Choroid plexus epithelial cell (primary cell): ENCODE measurements around the gene HES6.

Experiments
- DNase-seq: peaks from one replicate; pipeline ENCODE4 v3.0.0-alpha.2; 2010; ENCODE audit warnings: low read depth
- H3K4me3 ChIP-seq: 2 replicates; pipeline ENCODE4 v1.5.1; 2011; ENCODE audit warnings: low read depth, mild to moderate bottlenecking, control low read depth, low read length, moderate library complexity
- TF ChIP-seq, protein P1 (sequence below): conservative IDR thresholded peaks from 2 replicates; pipeline ENCODE4 v1.5.1; 2011; ENCODE audit warnings: low read depth, mild to moderate bottlenecking, control low read depth, inconsistent platforms, low read length, moderate library complexity

The HES6 gene

DNA sequence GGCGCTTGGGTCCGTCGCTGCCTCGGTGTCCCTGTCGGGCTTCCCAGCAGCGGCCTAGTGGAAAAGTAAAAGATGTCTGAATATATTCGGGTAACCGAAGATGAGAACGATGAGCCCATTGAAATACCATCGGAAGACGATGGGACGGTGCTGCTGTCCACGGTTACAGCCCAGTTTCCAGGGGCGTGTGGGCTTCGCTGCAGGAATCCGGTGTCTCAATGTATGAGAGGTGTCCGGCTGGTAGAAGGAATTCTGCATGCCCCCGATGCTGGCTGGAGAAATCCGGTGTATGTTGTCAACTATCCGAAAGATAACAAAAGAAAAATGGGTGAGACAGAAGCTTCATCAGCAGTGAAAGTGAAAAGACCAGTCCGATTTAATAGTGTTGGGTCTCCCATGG, 8.0 kb downstream of the HES6 start:
- TF ChIP-seq, protein P1, sequence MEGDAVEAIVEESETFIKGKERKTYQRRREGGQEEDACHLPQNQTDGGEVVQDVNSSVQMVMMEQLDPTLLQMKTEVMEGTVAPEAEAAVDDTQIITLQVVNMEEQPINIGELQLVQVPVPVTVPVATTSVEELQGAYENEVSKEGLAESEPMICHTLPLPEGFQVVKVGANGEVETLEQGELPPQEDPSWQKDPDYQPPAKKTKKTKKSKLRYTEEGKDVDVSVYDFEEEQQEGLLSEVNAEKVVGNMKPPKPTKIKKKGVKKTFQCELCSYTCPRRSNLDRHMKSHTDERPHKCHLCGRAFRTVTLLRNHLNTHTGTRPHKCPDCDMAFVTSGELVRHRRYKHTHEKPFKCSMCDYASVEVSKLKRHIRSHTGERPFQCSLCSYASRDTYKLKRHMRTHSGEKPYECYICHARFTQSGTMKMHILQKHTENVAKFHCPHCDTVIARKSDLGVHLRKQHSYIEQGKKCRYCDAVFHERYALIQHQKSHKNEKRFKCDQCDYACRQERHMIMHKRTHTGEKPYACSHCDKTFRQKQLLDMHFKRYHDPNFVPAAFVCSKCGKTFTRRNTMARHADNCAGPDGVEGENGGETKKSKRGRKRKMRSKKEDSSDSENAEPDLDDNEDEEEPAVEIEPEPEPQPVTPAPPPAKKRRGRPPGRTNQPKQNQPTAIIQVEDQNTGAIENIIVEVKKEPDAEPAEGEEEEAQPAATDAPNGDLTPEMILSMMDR, result no peak
- DNase-seq, result no peak
- no peak overlapping the region for H3K4me3 ChIP-seq

DNA sequence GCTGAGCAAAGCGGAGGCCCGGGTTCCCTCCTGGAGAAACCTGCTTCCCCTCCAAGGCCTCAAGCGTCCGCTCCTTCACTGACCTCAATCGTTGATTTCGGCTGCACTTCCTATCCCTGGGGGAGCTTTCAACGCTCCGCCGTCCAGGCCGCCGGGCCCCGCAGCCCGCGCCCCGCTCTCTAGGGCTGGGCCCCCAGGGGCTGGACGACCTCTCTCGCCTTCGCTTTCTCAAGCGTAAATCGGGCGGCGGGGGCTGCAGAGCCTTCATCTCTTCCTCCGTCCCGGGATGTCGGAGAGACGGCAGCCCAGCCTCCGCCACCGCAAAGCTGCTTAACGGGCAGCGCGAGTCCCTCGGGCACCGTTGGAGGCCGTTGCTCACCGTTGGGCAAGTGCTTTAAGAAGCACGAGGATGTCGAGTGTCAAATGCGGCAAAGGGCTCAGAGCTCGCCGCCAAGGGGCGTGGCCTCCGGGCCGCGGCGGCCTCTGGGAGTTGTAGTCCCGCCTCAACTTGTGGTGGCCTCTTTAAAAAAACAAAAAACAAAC, 8.5 kb downstream of the HES6 start:
- peak overlapping the region; percentile 60 for H3K4me3 ChIP-seq
- TF ChIP-seq, protein P1, result no peak
- DNase-seq, result peak; percentile 78

DNA sequence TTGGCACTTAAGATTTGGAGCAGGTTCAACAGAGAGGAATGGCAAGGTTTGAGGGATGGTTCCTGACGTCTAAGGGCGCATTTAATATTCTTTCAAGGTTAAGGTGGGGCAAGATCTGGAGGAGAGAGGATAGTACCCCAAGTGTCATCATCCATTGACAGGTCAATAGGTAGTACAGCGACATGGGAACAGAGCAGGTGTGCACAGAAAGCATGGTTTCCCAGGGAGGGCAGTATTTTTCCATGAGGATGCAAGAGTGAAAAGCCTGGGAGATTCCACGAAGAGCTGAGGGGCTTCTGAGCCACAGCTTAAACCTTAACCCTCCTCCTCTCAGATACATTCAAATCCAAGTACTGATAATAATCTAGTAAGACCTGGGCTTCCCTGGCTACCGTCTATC, 9.1 kb downstream of the HES6 start:
- DNase-seq, result no peak
- H3K4me3 ChIP-seq, result no peak overlapping the region
- TF ChIP-seq, protein P1, result no peak

DNA sequence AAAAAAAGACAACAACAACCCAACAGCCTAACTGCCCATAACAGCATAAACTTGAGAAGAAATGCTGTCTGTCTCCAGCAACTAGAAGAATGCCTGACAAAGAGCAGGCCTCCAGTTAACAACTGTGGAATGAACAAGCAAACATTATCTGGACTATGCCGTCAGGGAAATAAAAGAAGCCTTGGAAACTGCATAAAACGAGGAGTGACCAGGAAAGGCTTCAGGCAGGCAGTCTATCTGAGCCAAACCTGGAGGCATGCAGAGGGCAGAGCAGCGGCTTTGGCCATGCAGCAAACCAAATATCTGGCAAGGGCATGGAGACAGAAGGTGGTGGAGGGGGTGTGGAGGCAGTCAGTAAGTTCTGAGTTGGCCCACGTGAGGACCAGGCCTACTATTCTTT, 11.1 kb downstream of the HES6 start:
- DNase-seq, result no peak
- TF ChIP-seq, protein P1, result no peak

DNA sequence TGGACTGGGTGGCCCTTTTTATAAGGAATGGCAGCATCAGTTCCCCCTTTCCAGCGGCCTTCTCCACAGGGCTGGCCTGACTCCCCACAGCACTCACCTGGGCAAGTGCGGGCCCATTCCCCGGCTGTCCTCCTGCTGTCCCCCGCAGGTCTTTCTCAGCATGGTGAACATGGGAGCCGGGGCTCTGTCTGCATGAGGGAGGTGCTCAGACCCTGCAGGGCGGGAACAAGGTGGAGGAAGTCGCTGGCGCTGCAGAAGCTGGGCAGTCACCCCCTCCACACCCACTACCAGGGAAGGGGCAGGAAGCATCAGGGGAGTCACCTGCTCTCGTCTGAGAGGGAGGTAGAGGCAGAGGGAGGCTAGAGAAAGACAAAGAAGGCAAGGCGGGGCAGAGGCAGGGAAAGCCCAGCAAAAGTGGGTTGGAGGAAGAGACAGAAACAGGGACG, 12.2 kb downstream of the HES6 start:
- no peak for DNase-seq
- TF ChIP-seq, protein P1, result no peak
- no peak overlapping the region for H3K4me3 ChIP-seq

More for the DNA sequence above, 11.1 kb downstream of the HES6 start:
- H3K4me3 ChIP-seq, result no peak overlapping the region

DNA sequence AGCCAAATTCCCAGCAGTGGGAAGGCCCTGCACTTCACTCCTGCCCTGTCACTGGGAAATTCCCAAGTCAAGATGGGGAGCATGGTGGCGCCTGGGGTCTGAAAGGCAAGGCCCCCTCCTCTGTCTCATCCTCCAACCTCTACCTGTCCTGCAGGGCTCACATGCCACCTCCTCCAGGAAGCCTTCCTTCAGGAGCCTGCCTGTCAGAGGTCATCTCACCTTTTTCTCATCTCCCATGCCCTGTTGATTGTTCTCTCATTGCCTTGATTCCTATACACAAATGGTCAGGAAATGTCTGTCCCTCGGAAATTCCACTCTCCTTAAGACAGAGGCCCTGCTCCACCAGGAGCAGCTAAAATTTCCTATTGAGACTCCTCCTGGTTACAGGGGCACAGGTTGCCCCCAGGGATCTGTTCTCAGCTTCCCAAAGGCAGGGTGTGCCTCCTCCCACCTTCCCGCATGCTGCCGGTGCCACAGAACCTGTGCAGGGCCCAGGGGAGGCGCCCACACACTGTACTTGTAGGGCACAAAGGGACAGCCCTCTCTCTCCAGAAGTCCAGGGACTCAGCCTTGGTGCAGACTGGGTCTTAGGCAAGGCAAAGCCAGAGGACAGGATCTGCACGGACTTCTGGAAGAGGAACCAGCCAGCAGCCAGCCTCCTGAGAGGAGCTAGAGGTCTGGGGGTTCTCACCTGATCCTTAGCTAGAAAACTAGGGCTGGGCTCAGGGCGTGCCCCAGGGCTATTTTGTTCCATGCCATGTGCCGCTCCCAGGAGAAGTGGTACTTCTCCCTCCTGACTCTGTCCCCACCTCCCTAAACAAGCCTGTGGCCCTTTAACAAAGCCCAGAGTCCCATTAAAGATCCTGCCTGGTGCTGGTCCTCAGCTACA, 12.9 kb downstream of the HES6 start:
- TF ChIP-seq, protein P1, result no peak

More for the DNA sequence above, 12.9 kb downstream of the HES6 start:
- DNase-seq, result no peak
- no peak overlapping the region for H3K4me3 ChIP-seq
